Spleen (tissue), 11 donors: ENCODE results near the gene FILIP1L. TPM values are rescaled to one million over a fixed set of nuclear protein-coding genes. Genes with fewer than 3 reads are reported as not detected.

ENCODE experiments used
- DNase-seq: peaks from one replicate; pipeline ENCODE4 v3.0.0-alpha.2; 2020
- H3K27ac ChIP-seq, 8 donors: fragments of 200-600 bp; sonication (generic) in 7 of 8; 1 replicate in 4 of 8; 2 replicates in 4 of 8; pipeline versions ENCODE4 v1.5.0 to v1.8.0; 2016 to 2021; ENCODE audit warnings: inconsistent platforms in 4 of 8, mild to moderate bottlenecking in 4 of 8, moderate library complexity in 1 of 8
- H3K27me3 ChIP-seq, 7 donors: fragments of 200-600 bp; sonication (generic) in 6 of 7; replicated peaks in 1 of 7; 1 replicate in 4 of 7; 2 replicates in 3 of 7; pipeline versions ENCODE4 v1.5.0 to v1.8.0; 2016 to 2021; ENCODE audit warnings: inconsistent platforms in 3 of 7, mild to moderate bottlenecking in 1 of 7
- H3K36me3 ChIP-seq, 6 donors: fragments of 200-600 bp; sonication (generic) in 5 of 6; 1 replicate in 4 of 6; 2 replicates in 2 of 6; pipeline versions ENCODE4 v1.5.0 to v1.8.0; 2016 to 2021; ENCODE audit warnings: inconsistent platforms in 2 of 6
- H3K4me1 ChIP-seq, 6 donors: fragments of 200-600 bp; sonication (generic) in 5 of 6; 1 replicate in 3 of 6; 2 replicates in 3 of 6; pipeline versions ENCODE4 v1.5.0 to v1.8.0; 2016 to 2021; ENCODE audit warnings: inconsistent platforms in 3 of 6
- H3K4me3 ChIP-seq, 8 donors: fragments of 200-600 bp; sonication (generic) in 7 of 8; 1 replicate in 4 of 8; 2 replicates in 4 of 8; pipeline versions ENCODE4 v1.5.0 to v1.8.0; 2016 to 2021; ENCODE audit warnings: inconsistent platforms in 4 of 8, mild to moderate bottlenecking in 4 of 8, moderate library complexity in 2 of 8
- H3K9me3 ChIP-seq, 8 donors: fragments of 200-600 bp; sonication (generic) in 7 of 8; 1 replicate in 4 of 8; 2 replicates in 4 of 8; pipeline versions ENCODE4 v1.5.0 to v1.8.0; 2016 to 2021; ENCODE audit warnings: inconsistent platforms in 4 of 8
- CTCF ChIP-seq, 11 experiments: fragments of 200-600 bp in 7 of 11; fragments of 450-650 bp in 4 of 11; sonication (generic) in 4 of 11; IDR thresholded peaks in 8 of 11; conservative IDR thresholded peaks in 3 of 11; 1 replicate in 7 of 11; 2 replicates in 4 of 11; pipeline versions ENCODE4 v1.4.0 to v1.8.0; 2016 to 2021; ENCODE audit warnings: antibody characterized with exemption in 11 of 11, inconsistent platforms in 4 of 11, mild to moderate bottlenecking in 1 of 11
- POLR2A ChIP-seq, 3 donors: fragments of 450-650 bp; IDR thresholded peaks; one replicate each; pipeline ENCODE4 v1.5.1; 2017; ENCODE audit warnings: antibody characterized with exemption in 3 of 3, mild to moderate bottlenecking in 1 of 3
- POLR2AphosphoS5 ChIP-seq, 3 donors: sonication (generic); formaldehyde crosslinking; IDR thresholded peaks; one replicate each; pipeline ENCODE4 v1.5.1; 2017; ENCODE audit warnings: antibody characterized with exemption in 3 of 3
- WGBS, 5 donors: extraction: QIAGEN DNeasy Blood & Tissue Kit in 3 of 5; methylation state at CpG; one replicate each; pipeline versions ENCODE4 v1.1.5 to v1.1.7; 2013 to 2018; 5-methylcytosine and 5-hydroxymethylcytosine counted together
- intact Hi-C: fragments of 100-400 bp; cut with DNase I; formaldehyde crosslinking; loops from one replicate; pipeline ENCODE4 v1.15.0; 2023; ENCODE audit warnings: low total_unique reads
- polyA plus RNA-seq, 3 donors: library from polyadenylated mRNA; stranded (reverse); fragments of 200-250 nt; gene quantifications; one replicate each; pipeline ENCODE4 v1.2.1, GENCODE V29; 2013
- total RNA-seq, 7 donors: library from RNA; depleted of rRNA in 3 of 7; stranded (reverse); fragments of >200 nt in 3 of 7; fragmentation: NEBNext Ultra II Directional in 4 of 7; extraction: Animal tissue kit (Norgen Biotek cat#: 25700) in 4 of 7; gene quantifications; one replicate each; pipeline versions ENCODE4 v1.1.0 to v1.2.1, GENCODE V29; 2016 to 2021
- donor health status: healthy with polysubstance abuse.
- donor health status: DM: no; HTN: no; CAD: no; lungs with moderate emphysema.
- donor health status: DM: no; HTN: no; CAD: no.
- donor health status: Bipolar disorder and iron deficiency.
- donor health status: healthy.
- donor health status: DM: no; HTN: no; CAD: no.
- donor health status: DM: yes; HTN: yes; CAD: no.

The FILIP1L gene
- total and polyA plus RNA-seq, 10 donors = 11.1 to 47.7 (median 30.9) TPM

GRCh38 chr3:99997293-99997692 is 117.0 kb downstream of the FILIP1L start:
- no peak for DNase-seq
- no peak overlapping the region for H3K27ac ChIP-seq
- WGBS, 5 donors = 94 to 99% (median 98%) methylated on average over 2 of the region's 2 CpGs
- H3K36me3 ChIP-seq = peaks cover 0 to 6% (median 0%) of the 10 kb centered on the region in 6 donors
- peaks cover 0 to 42% (median 17%) of the 10 kb centered on the region in 8 donors for H3K9me3 ChIP-seq
- H3K4me3 ChIP-seq = no peak overlapping the region
- TF ChIP-seq POLR2A (IDR thresholded peaks at IDR 0.05) (no peak), POLR2AphosphoS5 (IDR thresholded peaks at IDR 0.05) (no peak), CTCF (IDR thresholded peaks at IDR 0.05 in 8 of 11, conservative IDR thresholded peaks at IDR 0.05 in 3 of 11) (no peak)
- no peaks in the 10 kb centered on the region for H3K4me1 ChIP-seq
- intact Hi-C loops = no loop called here
- H3K27me3 ChIP-seq = no peaks in the 10 kb centered on the region

- 76 to 96% (median 92%) methylated on average over 1 of the region's 1 CpG for WGBS, 5 donors
- no peaks in the 10 kb centered on the region for H3K36me3 ChIP-seq
- peaks cover 0 to 26% (median 10%) of the 10 kb centered on the region in 8 donors for H3K9me3 ChIP-seq
Observed at GRCh38 chr3:99990179-99990578, 124.1 kb downstream of the FILIP1L start.

GRCh38 chr3:99984668-99985067 is 129.6 kb downstream of the FILIP1L start:
- H3K4me3 ChIP-seq = no peak overlapping the region
- H3K36me3 ChIP-seq = no peaks in the 10 kb centered on the region
- DNase-seq = no peak
- no peaks in the 10 kb centered on the region for H3K4me1 ChIP-seq
- no peaks in the 10 kb centered on the region for H3K9me3 ChIP-seq
- TF ChIP-seq CTCF (IDR thresholded peaks at IDR 0.05 in 8 of 11, conservative IDR thresholded peaks at IDR 0.05 in 3 of 11) (no peak), POLR2A (IDR thresholded peaks at IDR 0.05) (no peak), POLR2AphosphoS5 (IDR thresholded peaks at IDR 0.05) (no peak)
- no peak overlapping the region for H3K27ac ChIP-seq
- H3K27me3 ChIP-seq = no peaks in the 10 kb centered on the region
- intact Hi-C loops = no loop called here
- 91 to 94% (median 94%) methylated on average over 2 of the region's 2 CpGs for WGBS, 5 donors

More at GRCh38 chr3:99990179-99990578, 124.1 kb downstream of the FILIP1L start:
- no peak for DNase-seq
- H3K27me3 ChIP-seq = no peaks in the 10 kb centered on the region
- intact Hi-C loops = no loop called here
- H3K4me3 ChIP-seq = no peak overlapping the region
- TF ChIP-seq POLR2AphosphoS5 (IDR thresholded peaks at IDR 0.05) = no peak
- TF ChIP-seq POLR2A (IDR thresholded peaks at IDR 0.05) = no peak
- TF ChIP-seq CTCF (IDR thresholded peaks at IDR 0.05 in 8 of 11, conservative IDR thresholded peaks at IDR 0.05 in 3 of 11) = no peak
- no peaks in the 10 kb centered on the region for H3K4me1 ChIP-seq
- H3K27ac ChIP-seq = no peak overlapping the region

GRCh38 chr3:99984139-99984538 is 130.2 kb downstream of the FILIP1L start:
- Histone ChIP-seq H3K27me3 (no peaks in the 10 kb centered on the region), H3K27ac (no peak overlapping the region), H3K4me3 (no peak overlapping the region), H3K4me1 (no peaks in the 10 kb centered on the region), H3K36me3 (no peaks in the 10 kb centered on the region), H3K9me3 (no peaks in the 10 kb centered on the region)
- DNase-seq = no peak
- TF ChIP-seq POLR2A (IDR thresholded peaks at IDR 0.05) (no peak), POLR2AphosphoS5 (IDR thresholded peaks at IDR 0.05) (no peak), CTCF (IDR thresholded peaks at IDR 0.05 in 8 of 11, conservative IDR thresholded peaks at IDR 0.05 in 3 of 11) (no peak)
- intact Hi-C loops = no loop called here
